OCI-LY1 (cell line): ENCODE measurements around the gene PHC3.

ENCODE experiments used
- H2AFZ ChIP-seq: fragments of 200-600 bp; sonication (generic), shearing (Covaris generic); 2 replicates; pipeline ENCODE4 v1.6.0; 2014; ENCODE audit warnings: antibody characterized with exemption, mild to moderate bottlenecking, low read length
- H3F3A ChIP-seq: fragments of 200-600 bp; sonication (generic), shearing (Covaris generic); 2 replicates; pipeline ENCODE4 v1.6.0; 2014; ENCODE audit warnings: mild to moderate bottlenecking, antibody characterized with exemption, low read length, moderate library complexity; ENCODE audit not compliant: insufficient read depth
- H3K27ac ChIP-seq: fragments of 200-600 bp; sonication (generic); 2 replicates; pipeline ENCODE4 v1.5.1; 2014; ENCODE audit warnings: low read length, mixed run types, mild to moderate bottlenecking, low read depth; ENCODE audit not compliant: poor library complexity, severe bottlenecking
- H3K27me3 ChIP-seq: fragments of 200-600 bp; sonication (generic); 2 replicates; pipeline ENCODE4 v1.6.0; 2014; ENCODE audit warnings: antibody characterized with exemption, mild to moderate bottlenecking, low read length, moderate library complexity; ENCODE audit not compliant: insufficient read depth
- H3K36me3 ChIP-seq: fragments of 200-600 bp; sonication (generic); 2 replicates; pipeline ENCODE4 v1.6.1; 2014; ENCODE audit warnings: mild to moderate bottlenecking, antibody characterized with exemption, low read length, moderate library complexity, mixed read lengths; ENCODE audit not compliant: insufficient read depth
- H3K4me1 ChIP-seq: fragments of 200-600 bp; sonication (generic); 2 replicates; pipeline ENCODE4 v1.5.1; 2014; ENCODE audit warnings: mild to moderate bottlenecking, low read length, moderate library complexity; ENCODE audit not compliant: insufficient read depth, severe bottlenecking
- H3K4me2 ChIP-seq: fragments of 200-600 bp; sonication (generic), shearing (Covaris generic); 2 replicates; pipeline ENCODE4 v1.6.1; 2014; ENCODE audit warnings: low read length
- H3K4me3 ChIP-seq: fragments of 200-600 bp; sonication (generic); 2 replicates; pipeline ENCODE4 v1.5.1; 2014; ENCODE audit warnings: low read length, low read depth, mild to moderate bottlenecking, mixed read lengths; ENCODE audit not compliant: poor library complexity, severe bottlenecking
- H3K79me2 ChIP-seq: fragments of 200-600 bp; shearing (Covaris generic); 2 replicates; pipeline ENCODE4 v1.6.1; 2016; ENCODE audit warnings: mixed run types, low read length, mixed read lengths; ENCODE audit not compliant: insufficient read depth
- H3K9ac ChIP-seq: fragments of 200-600 bp; sonication (generic), shearing (Covaris generic); 2 replicates; pipeline ENCODE4 v1.6.1; 2014; ENCODE audit warnings: mild to moderate bottlenecking, low read length, mixed read lengths
- H3K9me2 ChIP-seq: fragments of 200-600 bp; sonication (generic), shearing (Covaris generic); 2 replicates; pipeline ENCODE4 v1.6.1; 2014; ENCODE audit warnings: low read depth, mild to moderate bottlenecking, low read length, mixed read lengths
- H3K9me3 ChIP-seq: fragments of 200-600 bp; shearing (Covaris generic); 2 replicates; pipeline ENCODE4 v1.6.1; 2014; ENCODE audit warnings: low read length, mixed read lengths
- H4K20me1 ChIP-seq: fragments of 200-600 bp; sonication (generic), shearing (Covaris generic); 2 replicates; pipeline ENCODE4 v1.6.0; 2016; ENCODE audit warnings: mild to moderate bottlenecking, low read length; ENCODE audit not compliant: insufficient read depth
- CTCF ChIP-seq: fragments of 200-600 bp; sonication (generic), shearing (Covaris generic); IDR thresholded peaks from 2 replicates; pipeline ENCODE4 v1.5.1; 2017; ENCODE audit warnings: mild to moderate bottlenecking, antibody characterized with exemption, low read length, moderate library complexity, mixed read lengths
- EZH2 ChIP-seq: fragments of 200-600 bp; sonication (generic), shearing (Covaris generic); IDR thresholded peaks from 2 replicates; pipeline ENCODE4 v1.8.0; 2017; ENCODE audit warnings: borderline replicate concordance, mixed run types, mild to moderate bottlenecking, antibody characterized with exemption, low read length, moderate library complexity, mixed read lengths

Gene PHC3

GRCh38 chr3:170109579-170110293 lies 71.8 kb downstream of the PHC3 start:
- Histone ChIP-seq H3K36me3 (peaks cover 94% of the 10 kb centered on the region), H4K20me1 (no peaks in the 10 kb centered on the region), H3K4me2 (no peak overlapping the region), H3K9me2 (no peaks in the 10 kb centered on the region), H3K9ac (no peak overlapping the region), H2AFZ (no peak overlapping the region), H3K27me3 (no peaks in the 10 kb centered on the region), H3K9me3 (no peaks in the 10 kb centered on the region), H3K4me3 (no peak overlapping the region), H3K79me2 (no peaks in the 10 kb centered on the region), H3K27ac (no peak overlapping the region), H3F3A (no peaks in the 10 kb centered on the region), H3K4me1 (no peaks in the 10 kb centered on the region)
- TF ChIP-seq CTCF = no peak
- TF ChIP-seq EZH2 = no peak

GRCh38 chr3:170108955-170109354 lies 72.6 kb downstream of the PHC3 start:
- Histone ChIP-seq H3K36me3 (peaks cover 94% of the 10 kb centered on the region), H3F3A (no peaks in the 10 kb centered on the region), H3K4me1 (no peaks in the 10 kb centered on the region), H3K27ac (no peak overlapping the region), H3K4me2 (no peak overlapping the region), H3K9me3 (no peaks in the 10 kb centered on the region), H3K9me2 (no peaks in the 10 kb centered on the region), H3K79me2 (no peaks in the 10 kb centered on the region), H3K4me3 (no peak overlapping the region), H3K27me3 (no peaks in the 10 kb centered on the region), H4K20me1 (no peaks in the 10 kb centered on the region), H3K9ac (no peak overlapping the region), H2AFZ (no peak overlapping the region)
- TF ChIP-seq EZH2 (no peak), CTCF (no peak)

- Histone ChIP-seq H2AFZ (no peak overlapping the region), H3K27ac (no peak overlapping the region), H3K9me2 (no peaks in the 10 kb centered on the region), H3K4me2 (no peak overlapping the region), H3K4me3 (no peak overlapping the region), H3K36me3 (peaks cover 91% of the 10 kb centered on the region), H3K79me2 (no peaks in the 10 kb centered on the region), H4K20me1 (no peaks in the 10 kb centered on the region), H3K9ac (no peak overlapping the region), H3K4me1 (no peaks in the 10 kb centered on the region), H3K27me3 (no peaks in the 10 kb centered on the region), H3F3A (no peaks in the 10 kb centered on the region), H3K9me3 (no peaks in the 10 kb centered on the region)
- TF ChIP-seq EZH2 (no peak), CTCF (no peak)
These were observed 73.6 kb downstream of the PHC3 start for GRCh38 chr3:170107941-170108340.
